OCI-LY1 (cell line): ENCODE data around the gene SPSB1.

Experiments
- H2AFZ ChIP-seq: fragments of 200-600 bp; sonication (generic), shearing (Covaris generic); 2 replicates; pipeline ENCODE4 v1.6.0; 2014; ENCODE audit warnings: antibody characterized with exemption, mild to moderate bottlenecking, low read length
- H3F3A ChIP-seq: fragments of 200-600 bp; sonication (generic), shearing (Covaris generic); 2 replicates; pipeline ENCODE4 v1.6.0; 2014; ENCODE audit warnings: mild to moderate bottlenecking, antibody characterized with exemption, low read length, moderate library complexity; ENCODE audit not compliant: insufficient read depth
- H3K27ac ChIP-seq: fragments of 200-600 bp; sonication (generic); 2 replicates; pipeline ENCODE4 v1.5.1; 2014; ENCODE audit warnings: low read length, mixed run types, mild to moderate bottlenecking, low read depth; ENCODE audit not compliant: poor library complexity, severe bottlenecking
- H3K27me3 ChIP-seq: fragments of 200-600 bp; sonication (generic); 2 replicates; pipeline ENCODE4 v1.6.0; 2014; ENCODE audit warnings: antibody characterized with exemption, mild to moderate bottlenecking, low read length, moderate library complexity; ENCODE audit not compliant: insufficient read depth
- H3K36me3 ChIP-seq: fragments of 200-600 bp; sonication (generic); 2 replicates; pipeline ENCODE4 v1.6.1; 2014; ENCODE audit warnings: mild to moderate bottlenecking, antibody characterized with exemption, low read length, moderate library complexity, mixed read lengths; ENCODE audit not compliant: insufficient read depth
- H3K4me1 ChIP-seq: fragments of 200-600 bp; sonication (generic); 2 replicates; pipeline ENCODE4 v1.5.1; 2014; ENCODE audit warnings: mild to moderate bottlenecking, low read length, moderate library complexity; ENCODE audit not compliant: insufficient read depth, severe bottlenecking
- H3K4me2 ChIP-seq: fragments of 200-600 bp; sonication (generic), shearing (Covaris generic); 2 replicates; pipeline ENCODE4 v1.6.1; 2014; ENCODE audit warnings: low read length
- H3K4me3 ChIP-seq: fragments of 200-600 bp; sonication (generic); 2 replicates; pipeline ENCODE4 v1.5.1; 2014; ENCODE audit warnings: low read length, low read depth, mild to moderate bottlenecking, mixed read lengths; ENCODE audit not compliant: poor library complexity, severe bottlenecking
- H3K79me2 ChIP-seq: fragments of 200-600 bp; shearing (Covaris generic); 2 replicates; pipeline ENCODE4 v1.6.1; 2016; ENCODE audit warnings: mixed run types, low read length, mixed read lengths; ENCODE audit not compliant: insufficient read depth
- H3K9ac ChIP-seq: fragments of 200-600 bp; sonication (generic), shearing (Covaris generic); 2 replicates; pipeline ENCODE4 v1.6.1; 2014; ENCODE audit warnings: mild to moderate bottlenecking, low read length, mixed read lengths
- H3K9me2 ChIP-seq: fragments of 200-600 bp; sonication (generic), shearing (Covaris generic); 2 replicates; pipeline ENCODE4 v1.6.1; 2014; ENCODE audit warnings: low read depth, mild to moderate bottlenecking, low read length, mixed read lengths
- H3K9me3 ChIP-seq: fragments of 200-600 bp; shearing (Covaris generic); 2 replicates; pipeline ENCODE4 v1.6.1; 2014; ENCODE audit warnings: low read length, mixed read lengths
- H4K20me1 ChIP-seq: fragments of 200-600 bp; sonication (generic), shearing (Covaris generic); 2 replicates; pipeline ENCODE4 v1.6.0; 2016; ENCODE audit warnings: mild to moderate bottlenecking, low read length; ENCODE audit not compliant: insufficient read depth
- CTCF ChIP-seq: fragments of 200-600 bp; sonication (generic), shearing (Covaris generic); IDR thresholded peaks from 2 replicates; pipeline ENCODE4 v1.5.1; 2017; ENCODE audit warnings: mild to moderate bottlenecking, antibody characterized with exemption, low read length, moderate library complexity, mixed read lengths
- EZH2 ChIP-seq: fragments of 200-600 bp; sonication (generic), shearing (Covaris generic); IDR thresholded peaks from 2 replicates; pipeline ENCODE4 v1.8.0; 2017; ENCODE audit warnings: borderline replicate concordance, mixed run types, mild to moderate bottlenecking, antibody characterized with exemption, low read length, moderate library complexity, mixed read lengths

Gene SPSB1

GRCh38 chr1:9316080-9316444 lies 23.4 kb downstream of the SPSB1 start:
- Histone ChIP-seq H3K4me1 (peaks cover 56% of the 10 kb centered on the region), H3K27me3 (no peaks in the 10 kb centered on the region), H2AFZ (no peak overlapping the region), H3K4me3 (no peak overlapping the region), H3K27ac (no peak overlapping the region), H3F3A (no peaks in the 10 kb centered on the region), H3K9ac (no peak overlapping the region), H3K79me2 (no peaks in the 10 kb centered on the region), H3K4me2 (no peak overlapping the region), H3K36me3 (no peaks in the 10 kb centered on the region), H3K9me2 (no peaks in the 10 kb centered on the region), H3K9me3 (no peaks in the 10 kb centered on the region), H4K20me1 (no peaks in the 10 kb centered on the region)
- TF ChIP-seq EZH2, result no peak
- no peak for TF ChIP-seq CTCF

- no peaks in the 10 kb centered on the region for H4K20me1 ChIP-seq
- H3K9me2 ChIP-seq, result no peaks in the 10 kb centered on the region
- H3K9ac ChIP-seq, result no peak overlapping the region
- no peaks in the 10 kb centered on the region for H3K36me3 ChIP-seq
- no peaks in the 10 kb centered on the region for H3F3A ChIP-seq
- no peak overlapping the region for H3K4me2 ChIP-seq
- H3K4me1 ChIP-seq, result peaks cover 57% of the 10 kb centered on the region
- no peaks in the 10 kb centered on the region for H3K9me3 ChIP-seq
- H3K27ac ChIP-seq, result no peak overlapping the region
- no peak overlapping the region for H3K4me3 ChIP-seq
- no peaks in the 10 kb centered on the region for H3K79me2 ChIP-seq
- TF ChIP-seq EZH2 (no peak), CTCF (no peak)
- no peak overlapping the region for H2AFZ ChIP-seq
- no peaks in the 10 kb centered on the region for H3K27me3 ChIP-seq
These were observed 23.8 kb downstream of the SPSB1 start for GRCh38 chr1:9316512-9316911.

- H3K9ac ChIP-seq, result no peak overlapping the region
- no peaks in the 10 kb centered on the region for H3F3A ChIP-seq
- H3K4me1 ChIP-seq, result peaks cover 57% of the 10 kb centered on the region
- TF ChIP-seq EZH2 (no peak), CTCF (no peak)
- no peak overlapping the region for H2AFZ ChIP-seq
- no peaks in the 10 kb centered on the region for H4K20me1 ChIP-seq
- no peaks in the 10 kb centered on the region for H3K27me3 ChIP-seq
- H3K9me3 ChIP-seq, result no peaks in the 10 kb centered on the region
- H3K9me2 ChIP-seq, result no peaks in the 10 kb centered on the region
- H3K27ac ChIP-seq, result no peak overlapping the region
- H3K36me3 ChIP-seq, result no peaks in the 10 kb centered on the region
- no peak overlapping the region for H3K4me3 ChIP-seq
- no peak overlapping the region; the same call in 1 of the 2 replicates for H3K4me2 ChIP-seq
- H3K79me2 ChIP-seq, result no peaks in the 10 kb centered on the region
These were observed 24.4 kb downstream of the SPSB1 start for GRCh38 chr1:9317072-9317471.
